DOHH2 (cell line): ENCODE measurements around the gene KCTD1.

ENCODE experiments used
- H3F3A ChIP-seq: fragments of 200-600 bp; sonication (generic), shearing (Covaris generic); 2 replicates; pipeline ENCODE4 v1.6.0; 2016; ENCODE audit warnings: antibody characterized with exemption, mild to moderate bottlenecking; ENCODE audit not compliant: control insufficient read depth, insufficient read depth
- H3K27ac ChIP-seq: fragments of 200-600 bp; sonication (generic); 2 replicates; pipeline ENCODE4 v1.5.1; 2014; ENCODE audit warnings: low read depth, mild to moderate bottlenecking, low read length, moderate library complexity
- H3K27me3 ChIP-seq: fragments of 200-600 bp; sonication (generic); 2 replicates; pipeline ENCODE4 v1.6.1; 2014; ENCODE audit warnings: mild to moderate bottlenecking, low read length, mixed read lengths; ENCODE audit not compliant: control insufficient read depth
- H3K36me3 ChIP-seq: fragments of 200-600 bp; sonication (generic); 2 replicates; pipeline ENCODE4 v1.6.1; 2014; ENCODE audit warnings: mild to moderate bottlenecking, low read length, moderate library complexity, mixed read lengths; ENCODE audit not compliant: control insufficient read depth
- H3K4me1 ChIP-seq: fragments of 200-600 bp; sonication (generic); 2 replicates; pipeline ENCODE4 v1.6.1; 2014; ENCODE audit warnings: mild to moderate bottlenecking, low read length, mixed read lengths; ENCODE audit not compliant: control insufficient read depth
- H3K4me2 ChIP-seq: fragments of 200-600 bp; sonication (generic); 2 replicates; pipeline ENCODE4 v1.6.0; 2014; ENCODE audit warnings: mild to moderate bottlenecking, low read length, moderate library complexity
- H3K4me3 ChIP-seq: fragments of 200-600 bp; sonication (generic); 2 replicates; pipeline ENCODE4 v1.5.1; 2014; ENCODE audit warnings: mild to moderate bottlenecking, low read length, mixed read lengths
- H3K79me2 ChIP-seq: fragments of 200-600 bp; sonication (generic); 2 replicates; pipeline ENCODE4 v1.6.1; 2014; ENCODE audit warnings: mild to moderate bottlenecking, low read length, mixed read lengths; ENCODE audit not compliant: control insufficient read depth
- H3K9me2 ChIP-seq: fragments of 200-600 bp; sonication (generic); replicated peaks from 2 replicates; pipeline ENCODE4 v1.6.1; 2014; ENCODE audit warnings: mild to moderate bottlenecking, low read length, mixed read lengths; ENCODE audit not compliant: control insufficient read depth
- H3K9me3 ChIP-seq: fragments of 200-600 bp; sonication (generic); 2 replicates; pipeline ENCODE4 v1.6.1; 2014; ENCODE audit warnings: antibody characterized with exemption, low read length, mixed read lengths; ENCODE audit not compliant: control insufficient read depth, insufficient read depth
- H4K20me1 ChIP-seq: fragments of 200-600 bp; sonication (generic); 2 replicates; pipeline ENCODE4 v1.6.0; 2014; ENCODE audit warnings: low read depth, mild to moderate bottlenecking, antibody characterized with exemption, low read length, moderate library complexity; ENCODE audit not compliant: control insufficient read depth, insufficient read depth
- CTCF ChIP-seq: fragments of 200-600 bp; sonication (generic); IDR thresholded peaks from one replicate; pipeline ENCODE4 v1.5.1; 2014; ENCODE audit warnings: antibody characterized with exemption, mild to moderate bottlenecking, low read depth, low read length; ENCODE audit not compliant: poor library complexity, severe bottlenecking
- EZH2phosphoT487 ChIP-seq: fragments of 200-600 bp; sonication (generic); IDR thresholded peaks from 2 replicates; pipeline ENCODE4 v1.6.1; 2017; ENCODE audit warnings: borderline replicate concordance, mild to moderate bottlenecking, antibody characterized with exemption, low read length, moderate library complexity, mixed read lengths

Gene KCTD1

GRCh38 chr18:26471027-26471426 is 77.3 kb downstream of the KCTD1 start:
- peaks cover 33% of the 10 kb centered on the region for H3K4me1 ChIP-seq

DNA sequence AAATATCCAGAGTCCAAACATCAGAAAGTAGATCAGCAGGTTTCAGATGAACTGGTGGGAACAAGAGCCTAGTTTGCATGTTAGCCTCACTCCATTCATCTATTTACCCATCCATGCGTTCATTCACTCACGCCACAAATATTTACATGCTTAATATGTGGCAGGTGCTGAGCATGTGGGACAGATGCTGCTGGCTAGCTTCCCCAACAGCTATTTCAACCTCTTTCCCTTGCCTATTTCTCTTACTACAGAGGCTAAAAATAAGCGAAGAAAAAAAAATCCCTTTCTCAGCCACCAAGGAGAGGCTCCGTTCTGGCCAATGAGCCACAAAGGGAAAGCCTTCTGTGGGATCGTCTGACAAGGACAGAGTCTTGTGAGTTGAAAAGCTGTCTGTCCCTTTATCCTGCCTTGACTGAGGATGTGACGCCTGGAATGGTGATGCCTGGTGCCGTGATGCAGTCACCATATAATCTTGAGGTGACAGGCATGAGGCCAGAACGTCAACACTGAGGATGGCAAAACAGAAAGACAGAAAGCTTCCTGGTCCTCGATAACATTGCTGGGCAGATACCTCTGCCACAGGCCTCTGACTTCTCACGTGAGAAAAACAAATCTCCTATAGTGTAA is 78.2 kb downstream of the KCTD1 start:
- Histone ChIP-seq H3K36me3 (no peaks in the 10 kb centered on the region), H3K27ac (peak overlapping the region; percentile 76), H3K4me2 (peak overlapping the region; percentile 95), H3K4me3 (peak overlapping the region; percentile 57), H3K27me3 (no peaks in the 10 kb centered on the region), H3K9me2 (no peaks in the 10 kb centered on the region), H4K20me1 (no peaks in the 10 kb centered on the region), H3K4me1 (peaks cover 33% of the 10 kb centered on the region), H3K79me2 (no peaks in the 10 kb centered on the region), H3F3A (no peaks in the 10 kb centered on the region), H3K9me3 (no peaks in the 10 kb centered on the region)
- TF ChIP-seq CTCF: no peak
- no peak for TF ChIP-seq EZH2phosphoT487

More at GRCh38 chr18:26471027-26471426, 77.3 kb downstream of the KCTD1 start:
- no peaks in the 10 kb centered on the region for H4K20me1 ChIP-seq
- H3F3A ChIP-seq: no peaks in the 10 kb centered on the region
- H3K4me3 ChIP-seq: peak overlapping the region; percentile 57; the same call in 1 of the 2 replicates
- H3K27ac ChIP-seq: no peak overlapping the region; the same call in 1 of the 2 replicates
- H3K4me2 ChIP-seq: peak overlapping the region; percentile 95
- no peaks in the 10 kb centered on the region for H3K27me3 ChIP-seq
- no peaks in the 10 kb centered on the region for H3K79me2 ChIP-seq
- no peaks in the 10 kb centered on the region for H3K36me3 ChIP-seq
- no peaks in the 10 kb centered on the region for H3K9me3 ChIP-seq
- TF ChIP-seq CTCF: no peak
- no peak for TF ChIP-seq EZH2phosphoT487
- H3K9me2 ChIP-seq: no peaks in the 10 kb centered on the region

DNA sequence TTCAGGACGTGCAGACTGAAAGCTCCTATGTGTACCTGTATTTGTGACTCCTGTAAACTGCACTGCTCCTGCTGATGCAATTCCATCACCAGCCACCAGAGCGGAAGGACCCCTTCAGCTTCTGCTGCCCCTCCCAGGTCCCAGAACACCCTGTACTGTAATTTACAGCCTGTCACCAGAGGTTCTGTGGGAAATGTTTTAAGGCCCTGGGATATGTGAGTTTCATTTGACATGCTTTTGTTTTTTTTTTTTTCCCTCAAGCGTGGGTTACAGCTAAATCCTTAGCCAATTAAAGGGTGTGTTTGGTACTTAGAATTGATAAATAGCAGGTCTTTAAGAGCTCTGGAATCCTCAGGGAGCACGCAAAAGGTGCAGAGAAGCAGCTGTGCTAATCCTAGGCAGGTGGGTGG is 79.4 kb downstream of the KCTD1 start:
- Histone ChIP-seq H3K79me2 (no peaks in the 10 kb centered on the region), H3K27me3 (no peaks in the 10 kb centered on the region), H3K9me3 (no peaks in the 10 kb centered on the region), H3K4me3 (peak overlapping the region; percentile 57), H4K20me1 (no peaks in the 10 kb centered on the region), H3K36me3 (no peaks in the 10 kb centered on the region), H3K4me1 (peaks cover 33% of the 10 kb centered on the region), H3K27ac (peak overlapping the region; percentile 76), H3K9me2 (no peaks in the 10 kb centered on the region), H3K4me2 (peak overlapping the region; percentile 95), H3F3A (no peaks in the 10 kb centered on the region)
- TF ChIP-seq CTCF (peak; percentile 72), EZH2phosphoT487 (no peak)
